ENCODE data around the gene KIAA0753.

DNA sequence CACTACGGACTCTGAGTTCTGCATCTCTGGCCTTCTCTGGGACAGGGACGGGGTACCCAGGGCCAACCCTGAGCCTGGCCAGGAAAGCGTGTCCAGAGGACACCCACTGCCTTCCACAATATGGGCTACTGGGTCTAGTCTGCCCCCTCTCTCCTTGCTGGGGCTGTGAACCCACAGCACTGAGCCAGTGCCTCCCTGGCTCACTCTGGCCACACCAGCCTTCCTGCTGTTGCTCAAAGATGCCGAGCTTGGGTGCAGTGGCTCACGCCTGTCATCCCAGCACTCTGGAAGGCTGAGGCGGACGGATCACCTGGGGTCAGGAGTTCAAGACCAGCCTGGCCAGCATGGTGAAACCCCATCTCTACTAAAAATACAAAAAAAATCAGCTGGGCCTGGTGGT lies 108.9 kb downstream of the KIAA0753 start:
- no peak for TF ChIP-seq ZNF24 (IDR thresholded peaks at IDR 0.05)
- TF ChIP-seq NR2C2 (CRISPR knock-in tag; IDR thresholded peaks at IDR 0.05; ENCODE audit: borderline replicate concordance), result no peak
- TF ChIP-seq, protein P1, sequence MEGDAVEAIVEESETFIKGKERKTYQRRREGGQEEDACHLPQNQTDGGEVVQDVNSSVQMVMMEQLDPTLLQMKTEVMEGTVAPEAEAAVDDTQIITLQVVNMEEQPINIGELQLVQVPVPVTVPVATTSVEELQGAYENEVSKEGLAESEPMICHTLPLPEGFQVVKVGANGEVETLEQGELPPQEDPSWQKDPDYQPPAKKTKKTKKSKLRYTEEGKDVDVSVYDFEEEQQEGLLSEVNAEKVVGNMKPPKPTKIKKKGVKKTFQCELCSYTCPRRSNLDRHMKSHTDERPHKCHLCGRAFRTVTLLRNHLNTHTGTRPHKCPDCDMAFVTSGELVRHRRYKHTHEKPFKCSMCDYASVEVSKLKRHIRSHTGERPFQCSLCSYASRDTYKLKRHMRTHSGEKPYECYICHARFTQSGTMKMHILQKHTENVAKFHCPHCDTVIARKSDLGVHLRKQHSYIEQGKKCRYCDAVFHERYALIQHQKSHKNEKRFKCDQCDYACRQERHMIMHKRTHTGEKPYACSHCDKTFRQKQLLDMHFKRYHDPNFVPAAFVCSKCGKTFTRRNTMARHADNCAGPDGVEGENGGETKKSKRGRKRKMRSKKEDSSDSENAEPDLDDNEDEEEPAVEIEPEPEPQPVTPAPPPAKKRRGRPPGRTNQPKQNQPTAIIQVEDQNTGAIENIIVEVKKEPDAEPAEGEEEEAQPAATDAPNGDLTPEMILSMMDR (CRISPR knock-in tag; IDR thresholded peaks at IDR 0.05), result no peak
- TF ChIP-seq SP1 (IDR thresholded peaks at IDR 0.05), result no peak
- TF ChIP-seq SP1 (CRISPR knock-in tag; IDR thresholded peaks at IDR 0.05), result no peak
- no peak for TF ChIP-seq ZFP36L2 (CRISPR knock-in tag; IDR thresholded peaks at IDR 0.05)
- no peak for TF ChIP-seq POLR2A (IDR thresholded peaks at IDR 0.05; ENCODE audit: insufficient read depth in 1 of 2, low read depth in 2 of 2, low read length in 2 of 2)
- TF ChIP-seq ZBTB4 (CRISPR knock-in tag; IDR thresholded peaks at IDR 0.05; ENCODE audit: borderline replicate concordance), result no peak
- no peak for TF ChIP-seq JUN (CRISPR knock-in tag; IDR thresholded peaks at IDR 0.05)
- TF ChIP-seq BRCA1 (CRISPR knock-in tag; IDR thresholded peaks at IDR 0.05), result no peak
